HG03175 (cell line): Measurements from ENCODE around the gene ADM2.
"Not testable (repeated sequence)": the region's sequence is repeated elsewhere in the genome, so short reads cannot be mapped to it uniquely, and the experiment has no call there.

ENCODE experiments used
- ATAC-seq: cut with Tn5 transposase; IDR thresholded peaks from one replicate; pipeline ENCODE4 v1.9.1; 2021; ENCODE audit warnings: mild to moderate bottlenecking, moderate library complexity; ENCODE audit not compliant: unreplicated experiment

Gene ADM2

DNA sequence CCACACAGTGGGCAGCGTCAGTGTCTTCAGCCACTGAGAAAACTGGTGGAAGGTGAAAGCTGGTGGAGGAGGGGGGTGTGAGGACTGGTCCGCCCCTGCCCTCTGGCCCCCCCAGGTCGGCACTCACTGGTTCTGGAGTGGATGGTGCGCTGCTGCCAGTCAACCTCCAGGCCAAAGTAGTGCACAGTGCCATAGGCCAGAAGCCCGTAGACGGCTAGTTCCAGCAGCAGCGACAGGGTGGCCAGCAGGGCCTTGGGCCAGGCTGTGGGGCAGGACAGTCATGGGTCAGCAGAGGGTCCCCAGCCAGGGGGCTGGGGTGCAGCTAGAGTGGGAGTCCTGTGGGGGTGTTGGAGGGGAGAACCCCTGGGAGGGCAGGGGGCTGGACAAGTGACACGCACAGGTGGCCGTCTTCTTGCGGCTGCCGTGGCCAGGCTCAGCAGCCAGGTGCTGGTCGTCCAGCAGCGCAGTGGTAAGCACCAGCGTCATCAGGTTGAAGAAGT is 24.0 kb downstream of the ADM2 start:
- no peak for ATAC-seq

- no peak for ATAC-seq
Observed at GRCh38 chr22:50505776-50506610, 24.6 kb downstream of the ADM2 start.

- no peak for ATAC-seq
Observed at GRCh38 chr22:50506611-50507420, 25.5 kb downstream of the ADM2 start.

DNA sequence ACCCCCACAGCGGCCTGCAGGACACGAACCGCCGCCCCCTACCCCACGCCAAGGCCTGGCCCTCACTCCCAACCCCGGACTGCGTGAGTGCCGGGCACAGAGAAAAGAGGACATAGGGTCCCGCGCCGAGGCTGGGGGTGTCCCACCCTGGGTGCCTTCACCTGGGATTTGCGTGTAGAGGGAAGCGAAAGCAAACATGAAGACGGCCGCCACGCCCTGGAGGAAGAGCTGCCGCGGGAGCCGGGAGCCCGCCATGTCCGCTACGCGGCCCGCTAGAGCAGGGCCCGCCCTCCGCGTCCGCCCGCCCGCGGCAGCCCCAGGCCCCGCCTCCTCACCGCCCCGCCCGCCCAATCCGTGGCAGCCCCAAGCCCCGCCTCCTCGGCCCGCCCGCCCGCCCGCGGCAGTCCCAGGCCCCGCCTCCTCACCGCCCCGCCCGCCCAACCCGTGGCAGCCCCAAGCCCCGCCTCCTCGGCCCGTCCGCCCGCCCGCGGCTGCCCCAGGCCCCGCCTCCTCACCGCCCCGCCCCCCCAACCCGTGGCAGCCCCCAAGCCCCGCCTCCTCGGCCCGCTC is 26.2 kb downstream of the ADM2 start, which contains the start of gene LMF2:
LMF2 (minus strand) TSS at position 282 of the 570 bp plus-strand sequence; CDS start at position 255, 27 bp downstream.
- ATAC-seq = peak; percentile 59

GRCh38 chr22:50507991-50508884 is 26.9 kb downstream of the ADM2 start, which contains the start of gene NCAPH2:
TSS of gene NCAPH2 (plus strand) at chr22:50508224. CDS start at chr22:50508338, 114 bp downstream.
- ATAC-seq = peak; percentile 71

GRCh38 chr22:50508897-50509296 is 27.6 kb downstream of the ADM2 start:
- no peak for ATAC-seq

- ATAC-seq = no peak
Observed at GRCh38 chr22:50513175-50513574, 31.8 kb downstream of the ADM2 start.

DNA sequence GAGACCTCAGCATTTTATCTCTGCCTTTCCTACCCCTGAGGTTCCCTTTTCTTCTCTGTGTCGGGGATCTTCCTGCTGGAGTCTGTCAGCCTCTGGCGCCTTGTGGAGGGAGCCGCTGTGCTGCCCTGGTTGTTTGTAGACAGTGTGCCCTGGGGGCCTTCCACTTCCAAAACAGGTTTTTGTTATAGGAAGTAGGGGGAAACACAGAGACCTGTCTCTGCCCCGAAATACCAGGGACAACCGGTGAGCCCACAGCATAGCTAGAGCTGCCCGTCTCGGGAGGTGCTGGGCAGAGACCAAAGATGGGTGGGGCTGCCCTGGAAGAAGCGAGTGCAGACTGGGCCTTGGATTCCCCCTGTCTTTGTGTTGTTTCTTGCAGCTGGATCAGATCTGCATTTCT is 34.7 kb downstream of the ADM2 start:
- no peak for ATAC-seq

GRCh38 chr22:50516891-50517290 is 35.5 kb downstream of the ADM2 start:
- no peak for ATAC-seq

DNA sequence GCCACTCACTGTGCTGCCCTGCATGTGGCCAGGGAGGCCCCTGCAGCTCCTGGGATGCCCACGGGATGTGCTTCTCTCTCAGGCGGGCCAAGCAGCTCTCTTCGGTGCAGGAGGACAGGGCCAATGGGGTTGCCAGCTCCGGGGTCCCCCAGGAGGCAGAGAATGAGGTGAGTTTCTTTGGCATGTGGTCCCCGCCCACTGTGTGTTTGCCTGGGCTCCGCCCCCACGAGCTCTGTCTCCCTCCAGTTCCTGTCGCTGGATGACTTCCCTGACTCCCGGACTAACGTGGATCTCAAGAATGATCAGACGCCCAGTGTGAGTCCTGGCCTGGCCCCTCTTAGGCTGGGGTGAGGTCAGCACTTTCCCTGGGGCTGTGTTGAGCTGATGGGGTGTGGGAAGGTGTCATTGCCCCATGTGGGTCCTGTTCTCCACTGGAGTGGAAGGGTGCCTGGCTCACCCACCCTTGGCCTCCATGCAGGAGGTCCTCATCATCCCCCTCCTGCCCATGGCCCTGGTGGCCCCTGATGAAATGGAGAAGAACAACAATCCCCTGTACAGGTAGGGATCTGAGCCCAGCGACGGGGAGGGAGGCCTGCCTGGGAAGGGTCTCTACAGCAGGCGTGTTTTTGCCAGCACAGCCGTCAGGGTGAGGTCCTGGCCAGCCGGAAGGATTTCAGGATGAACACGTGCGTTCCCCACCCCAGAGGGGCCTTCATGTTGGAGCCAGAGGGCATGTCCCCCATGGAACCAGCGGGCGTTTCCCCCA is 36.3 kb downstream of the ADM2 start:
- no peak for ATAC-seq

- no peak for ATAC-seq
Observed at GRCh38 chr22:50518606-50519005, 37.3 kb downstream of the ADM2 start.

DNA sequence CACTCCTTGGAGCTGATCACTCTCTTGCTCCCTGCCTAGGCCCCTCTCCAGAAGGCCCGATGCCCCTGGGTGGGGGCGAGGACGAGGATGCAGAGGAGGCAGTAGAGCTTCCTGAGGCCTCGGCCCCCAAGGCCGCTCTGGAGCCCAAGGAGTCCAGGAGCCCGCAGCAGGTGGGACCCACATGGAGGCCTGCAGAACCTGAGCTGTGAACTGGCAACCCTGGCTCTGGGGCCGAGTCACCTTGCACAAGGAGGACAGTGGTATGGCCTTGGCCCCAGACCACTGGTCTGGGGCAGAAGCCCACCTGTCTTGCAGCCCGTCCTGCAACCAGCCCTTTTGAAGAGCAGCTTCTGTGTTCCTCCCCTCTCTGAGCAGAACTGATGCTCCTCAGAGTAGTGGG is 37.8 kb downstream of the ADM2 start:
- no peak for ATAC-seq

DNA sequence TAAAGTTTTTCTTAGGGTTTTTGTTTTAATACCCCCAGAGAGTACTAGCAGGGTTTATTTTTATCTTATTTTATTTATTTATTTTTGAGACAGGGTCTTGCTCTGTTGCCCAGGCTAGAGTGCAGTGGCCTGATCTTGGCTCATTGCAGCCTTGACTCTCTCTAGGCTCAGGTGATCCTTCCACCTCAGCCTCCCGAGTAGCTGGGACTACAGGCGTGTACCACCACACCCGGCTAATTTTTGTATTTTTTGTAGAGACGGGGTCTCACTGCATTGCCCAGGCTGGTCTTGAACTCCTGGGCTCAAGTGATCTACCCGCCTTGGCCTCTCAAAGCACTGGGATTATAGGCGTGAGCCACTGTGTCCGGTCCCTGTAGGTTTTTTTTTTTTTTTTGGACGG is 38.8 kb downstream of the ADM2 start:
- ATAC-seq = not testable (repeated sequence)

DNA sequence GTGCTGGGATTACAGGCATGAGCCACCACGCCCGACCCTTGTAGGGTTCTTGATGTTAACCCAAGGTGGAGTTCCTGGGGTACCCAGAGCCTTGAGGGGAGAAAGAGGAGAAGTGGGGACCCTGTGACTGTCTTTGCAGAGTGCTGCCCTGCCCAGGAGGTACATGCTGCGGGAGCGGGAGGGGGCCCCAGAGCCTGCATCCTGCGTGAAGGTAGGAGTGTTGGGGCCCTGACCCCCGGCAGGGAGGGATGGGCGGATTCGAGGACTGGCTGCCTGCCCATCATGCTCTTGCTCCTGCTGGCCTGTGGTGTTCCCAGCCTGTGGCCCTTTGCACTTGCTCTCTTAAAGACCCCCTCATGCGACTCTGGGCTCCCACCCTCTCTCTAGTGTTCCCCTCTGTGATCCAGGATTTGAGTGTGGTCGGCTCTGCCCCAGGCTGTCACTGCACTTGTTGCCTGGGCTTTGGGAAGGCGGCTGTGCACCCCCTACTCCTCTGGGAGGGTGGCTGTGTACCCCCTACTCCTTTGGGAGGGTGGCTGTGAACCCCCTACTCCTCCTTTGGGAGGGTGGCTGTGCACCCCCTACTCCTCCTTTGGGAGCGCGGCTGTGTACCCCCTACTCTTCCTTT is 39.6 kb downstream of the ADM2 start:
- ATAC-seq = no peak

DNA sequence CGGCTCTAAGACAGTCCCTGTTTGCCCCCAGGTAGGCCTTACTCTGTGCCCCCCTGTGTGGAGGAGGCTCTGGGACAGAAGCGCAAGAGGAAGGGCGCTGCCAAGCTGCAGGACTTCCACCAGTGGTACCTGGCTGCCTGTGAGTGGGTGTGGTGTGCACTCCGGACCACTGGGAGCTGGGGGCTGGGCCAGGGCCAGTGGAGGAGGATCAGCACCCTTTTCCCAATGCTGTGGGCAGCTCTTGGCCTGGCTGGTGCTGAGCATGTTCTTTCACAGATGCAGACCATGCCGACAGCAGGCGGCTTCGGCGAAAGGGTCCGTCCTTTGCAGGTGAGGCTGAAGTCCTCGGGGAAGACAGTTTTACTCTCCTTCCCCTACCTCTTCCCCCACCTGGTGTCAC is 40.4 kb downstream of the ADM2 start:
- no peak for ATAC-seq

DNA sequence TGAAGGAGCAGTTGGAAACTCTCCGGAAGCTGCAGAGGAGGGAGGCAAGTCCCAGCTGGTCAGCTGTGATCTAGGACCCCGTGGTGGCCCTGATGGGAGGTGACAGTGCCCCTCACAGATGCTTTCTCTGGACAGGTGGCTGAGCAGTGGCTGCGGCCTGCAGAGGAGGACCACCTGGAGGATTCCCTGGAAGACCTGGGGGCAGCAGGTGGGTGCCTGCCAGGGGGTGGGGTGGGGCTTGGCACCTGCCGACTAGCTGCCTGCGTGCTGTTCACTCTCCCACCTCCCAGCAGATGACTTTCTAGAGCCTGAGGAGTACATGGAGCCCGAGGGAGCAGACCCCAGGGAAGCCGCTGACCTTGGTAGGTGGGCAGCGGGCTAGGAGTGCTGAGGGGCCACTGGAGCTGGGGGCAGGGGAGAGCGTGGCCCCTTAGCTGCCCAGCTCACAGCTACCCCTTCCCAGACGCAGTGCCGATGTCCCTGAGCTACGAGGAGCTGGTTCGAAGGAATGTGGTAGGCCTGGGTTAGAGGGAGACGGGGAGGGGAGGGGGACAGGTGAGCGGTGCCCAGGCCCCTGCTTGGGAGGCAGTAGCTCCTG is 41.0 kb downstream of the ADM2 start:
- ATAC-seq = no peak

GRCh38 chr22:50522806-50523438 is 41.6 kb downstream of the ADM2 start:
- ATAC-seq = no peak

- no peak for ATAC-seq
Observed at GRCh38 chr22:50523458-50523805, 42.1 kb downstream of the ADM2 start.
